Neural progenitor cell (in vitro differentiated cells): ENCODE results near the gene FBXL14. TPM values are rescaled to one million over a fixed set of nuclear protein-coding genes. Genes with fewer than 3 reads are reported as not detected.

ENCODE experiments used
- DNase-seq: peaks from one replicate; pipeline ENCODE4 v3.0.0-alpha.2; 2016; ENCODE audit warnings: low spot score
- H2AFZ ChIP-seq: fragments of 200-600 bp; sonication (generic); replicated peaks from 2 replicates; pipeline ENCODE4 v1.6.1; 2016; ENCODE audit warnings: antibody characterized with exemption
- H3F3A ChIP-seq: fragments of 200-600 bp; sonication (generic); 2 replicates; pipeline ENCODE4 v1.6.1; 2016; ENCODE audit warnings: antibody characterized with exemption, low read depth
- H3K27ac ChIP-seq: fragments of 200-600 bp; sonication (generic); 2 replicates; pipeline ENCODE4 v1.5.1; 2016; ENCODE audit warnings: mild to moderate bottlenecking
- H3K27me3 ChIP-seq: fragments of 200-600 bp; sonication (generic); 2 replicates; pipeline ENCODE4 v1.6.1; 2016; ENCODE audit warnings: mild to moderate bottlenecking, moderate library complexity
- H3K36me3 ChIP-seq: fragments of 200-600 bp; sonication (generic); 2 replicates; pipeline ENCODE4 v1.5.1; 2016
- H3K4me1 ChIP-seq: fragments of 200-600 bp; sonication (generic); 2 replicates; pipeline ENCODE4 v1.6.1; 2016; ENCODE audit warnings: mixed run types
- H3K4me2 ChIP-seq: fragments of 200-600 bp; sonication (generic); 2 replicates; pipeline ENCODE4 v1.6.1; 2016
- H3K4me3 ChIP-seq: fragments of 200-600 bp; sonication (generic); 2 replicates; pipeline ENCODE4 v1.5.1; 2016
- H3K79me2 ChIP-seq: fragments of 200-600 bp; sonication (generic); 2 replicates; pipeline ENCODE4 v1.6.1; 2016; ENCODE audit warnings: low read depth
- H3K9ac ChIP-seq: fragments of 200-600 bp; sonication (generic); 2 replicates; pipeline ENCODE4 v1.6.1; 2016
- H3K9me3 ChIP-seq: fragments of 200-600 bp; sonication (generic); 2 replicates; pipeline ENCODE4 v1.5.1; 2016; ENCODE audit warnings: low read depth
- H4K20me1 ChIP-seq: fragments of 200-600 bp; sonication (generic); 2 replicates; pipeline ENCODE4 v1.6.1; 2016; ENCODE audit warnings: low read depth
- H3K27ac Mint-ChIP-seq: 3 replicates; pipeline ENCODE4 v1.8.0; 2021; ENCODE audit warnings: mixed read lengths
- H3K27me3 Mint-ChIP-seq: 2 replicates; pipeline ENCODE4 v1.8.0; 2022; ENCODE audit warnings: low read depth, mild to moderate bottlenecking, inconsistent platforms, moderate library complexity, mixed read lengths; ENCODE audit not compliant: insufficient read depth
- H3K36me3 Mint-ChIP-seq: 3 replicates; pipeline ENCODE4 v1.8.0; 2021; ENCODE audit warnings: mixed read lengths
- H3K4me1 Mint-ChIP-seq: 3 replicates; pipeline ENCODE4 v1.8.0; 2021; ENCODE audit warnings: mixed read lengths
- H3K4me3 Mint-ChIP-seq: 3 replicates; pipeline ENCODE4 v1.8.0; 2021; ENCODE audit warnings: mild to moderate bottlenecking, moderate library complexity, mixed read lengths
- H3K9me3 Mint-ChIP-seq: 3 replicates; pipeline ENCODE4 v1.8.0; 2020; ENCODE audit warnings: mixed read lengths
- CTCF ChIP-seq: fragments of 200-600 bp; sonication (generic); IDR thresholded peaks from 2 replicates; pipeline ENCODE4 v1.5.1; 2017; ENCODE audit warnings: antibody characterized with exemption, mild to moderate bottlenecking
- EZH2phosphoT487 ChIP-seq: fragments of 200-600 bp; sonication (generic); IDR thresholded peaks from 2 replicates; pipeline ENCODE4 v1.6.1; 2017; ENCODE audit warnings: antibody characterized with exemption
- total RNA-seq: library from RNA; depleted of rRNA; stranded (reverse); fragments of >200 nt; gene quantifications from 2 replicates; pipeline ENCODE4 v1.2.3, GENCODE V29; 2015; ENCODE audit warnings: low replicate concordance

FBXL14 gene
- total RNA-seq, 1 donor from 2014 or later = 27.3 TPM

DNA sequence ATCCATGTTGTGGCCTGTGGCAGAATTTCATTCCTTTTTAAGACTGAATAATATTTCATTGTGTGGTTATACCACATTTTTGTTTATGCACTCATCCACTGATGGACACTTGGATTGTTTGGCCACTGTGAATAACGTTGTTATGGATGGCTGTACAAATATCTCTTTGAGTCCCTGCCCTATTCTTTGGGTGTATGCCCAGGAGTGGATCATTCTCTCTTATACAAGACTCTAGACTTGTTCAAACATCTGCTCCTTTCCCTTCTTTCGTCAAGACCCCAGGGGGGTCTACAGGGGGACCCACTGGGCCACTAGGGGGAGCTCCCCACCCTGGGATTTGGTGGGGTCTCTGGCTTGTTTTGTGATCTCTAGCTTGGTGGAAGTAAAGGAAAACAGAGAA lies 77.4 kb downstream of the FBXL14 start:
- Histone ChIP-seq H3K36me3 (no peaks in the 10 kb centered on the region), H3K9ac (no peak overlapping the region), H3K9me3 (peaks cover 6% of the 10 kb centered on the region), H3F3A (no peaks in the 10 kb centered on the region), H3K4me2 (no peak overlapping the region), H3K27ac (no peak overlapping the region), H2AFZ (no peak overlapping the region), H3K4me1 (peaks cover 17% of the 10 kb centered on the region), H3K4me3 (no peak overlapping the region), H4K20me1 (no peaks in the 10 kb centered on the region), H3K27me3 (no peaks in the 10 kb centered on the region), H3K79me2 (no peaks in the 10 kb centered on the region)
- peaks cover 20% of the 10 kb centered on the region for H3K4me1 Mint-ChIP-seq
- H3K27ac Mint-ChIP-seq = no peak overlapping the region
- peaks cover 1% of the 10 kb centered on the region for H3K36me3 Mint-ChIP-seq
- H3K4me3 Mint-ChIP-seq = peak overlapping the region; percentile 33
- peaks cover 13% of the 10 kb centered on the region for H3K9me3 Mint-ChIP-seq
- peak; percentile 74 for DNase-seq
- peak; percentile 91 for TF ChIP-seq CTCF
- TF ChIP-seq EZH2phosphoT487 = no peak
- peaks cover 12% of the 10 kb centered on the region for H3K27me3 Mint-ChIP-seq

Other genes starting within 250 kb of the FBXL14 start
- gene WNT5B, start 34.6 kb upstream of the FBXL14 start, total RNA-seq = 43.7 and 73.8 TPM in 2 replicates
- gene ADIPOR2, start 96.5 kb upstream of the FBXL14 start, total RNA-seq = 29.6 and 33.6 TPM in 2 replicates
- 0.09 TPM in 1 of 2 replicates, not detected in the other for gene LRTM2, start 226.0 kb upstream of the FBXL14 start, total RNA-seq